H1 (cell line): ENCODE results near the gene C1orf146. TPM values are rescaled to one million over a fixed set of nuclear protein-coding genes. Genes with fewer than 3 reads are reported as not detected.

Experiments used
- CTCF ChIA-PET: fragments of 300-600 bp; sonication (Branson Sonifier 250); formaldehyde crosslinking; loops from one replicate; lab custom pipeline; 2021; ENCODE audit not compliant: partially characterized antibody; lab: Charles Lee
- POLR2A ChIA-PET: fragments of 300-600 bp; sonication (Branson Sonifier 250); formaldehyde crosslinking; loops from one replicate; lab custom pipeline; 2021; ENCODE audit warnings: inconsistent platforms; ENCODE audit not compliant: partially characterized antibody; lab: Charles Lee
- DNase-seq, 2 experiments: peaks; one replicate each; pipeline versions ENCODE4 v3.0.0 to v3.0.0-alpha.2; 2010 to 2022; ENCODE audit warnings: low spot score in 2 of 2, low read depth in 1 of 2, mixed read lengths in 1 of 2
- FAIRE-seq: peaks from 2 replicates; lab custom pipeline; 2011; peaks lifted over from hg19 to GRCh38; lab: Jason Lieb, UNC
- H2AFZ ChIP-seq: 2 replicates; pipeline ENCODE4 v1.8.1; 2012; ENCODE audit warnings: low read length, inconsistent platforms
- H2AK5ac ChIP-seq: 2 replicates; pipeline ENCODE4 v1.6.1; 2013; ENCODE audit warnings: low read depth, low read length
- H2BK120ac ChIP-seq: replicated peaks from 2 replicates; pipeline ENCODE3; 2013; ENCODE audit warnings: low read depth, low read length, inconsistent platforms
- H2BK12ac ChIP-seq: 2 replicates; pipeline ENCODE4 v1.6.1; 2013; ENCODE audit warnings: low read depth, low read length
- H2BK15ac ChIP-seq: 2 replicates; pipeline ENCODE4 v1.6.1; 2013; ENCODE audit warnings: low read length
- H2BK20ac ChIP-seq: 2 replicates; pipeline ENCODE4 v1.6.1; 2013; ENCODE audit warnings: low read length
- H2BK5ac ChIP-seq: 2 replicates; pipeline ENCODE4 v1.6.1; 2013; ENCODE audit warnings: low read depth, low read length
- H3K14ac ChIP-seq: 2 replicates; pipeline ENCODE4 v1.6.1; 2013; ENCODE audit warnings: inconsistent platforms; ENCODE audit not compliant: insufficient read length
- H3K18ac ChIP-seq: 2 replicates; pipeline ENCODE4 v1.6.1; 2013; ENCODE audit warnings: low read length; ENCODE audit errors: extremely low read depth
- H3K23ac ChIP-seq: 2 replicates; pipeline ENCODE4 v1.6.1; 2013; ENCODE audit warnings: inconsistent platforms; ENCODE audit not compliant: insufficient read length
- H3K23me2 ChIP-seq: 2 replicates; pipeline ENCODE4 v1.6.1; 2013; ENCODE audit warnings: low read depth, low read length
- H3K27ac ChIP-seq: 2 replicates; pipeline ENCODE4 v1.6.1; 2011; ENCODE audit warnings: low read depth, low read length, inconsistent platforms
- H3K27me3 ChIP-seq, 4 experiments: replicated peaks in 1 of 4; 1 replicate in 1 of 4; 2 replicates in 3 of 4; pipeline versions ENCODE4 v1.6.1 to v1.8.1; 2011 to 2013; ENCODE audit warnings: low read length in 3 of 4, mild to moderate bottlenecking in 3 of 4, inconsistent platforms in 2 of 4, mixed read lengths in 2 of 4, moderate library complexity in 1 of 4; ENCODE audit not compliant: control insufficient read depth in 3 of 4, insufficient read depth in 3 of 4; ENCODE audit errors: extremely low read depth in 1 of 4
- H3K36me3 ChIP-seq, 4 experiments: 2 replicates each; pipeline versions ENCODE4 v1.6.1 to v1.8.1; 2011 to 2013; ENCODE audit warnings: mild to moderate bottlenecking in 4 of 4, low read length in 3 of 4, moderate library complexity in 2 of 4, control low read depth in 1 of 4, inconsistent platforms in 1 of 4; ENCODE audit not compliant: insufficient read depth in 4 of 4, control insufficient read depth in 2 of 4
- H3K4ac ChIP-seq: replicated peaks from 2 replicates; pipeline ENCODE3; 2013; ENCODE audit warnings: low read length, low read depth, mixed read lengths, inconsistent platforms; ENCODE audit not compliant: insufficient read length
- H3K4me1 ChIP-seq, 4 experiments: replicated peaks in 1 of 4; 1 replicate in 1 of 4; 2 replicates in 3 of 4; pipeline versions ENCODE4 v1.6.1 to v1.8.1; 2011 to 2013; ENCODE audit warnings: low read length in 3 of 4, inconsistent platforms in 2 of 4, mixed read lengths in 1 of 4; ENCODE audit not compliant: insufficient read depth in 4 of 4, control insufficient read depth in 3 of 4
- H3K4me2 ChIP-seq, 2 experiments: 2 replicates each; pipeline versions ENCODE4 v1.6.1 to v1.8.1; 2011 to 2013; ENCODE audit warnings: low read depth in 2 of 2, low read length in 2 of 2, control low read depth in 1 of 2, inconsistent platforms in 1 of 2, mild to moderate bottlenecking in 1 of 2; ENCODE audit not compliant: insufficient read depth in 1 of 2
- H3K4me3 ChIP-seq, 4 experiments: fragments of 200-600, 300-600 bp in 1 of 4; sonication (generic), shearing (Covaris generic), sonication (Bioruptor Twin) in 1 of 4; 2 replicates each; pipeline versions ENCODE4 v1.5.1 to v1.8.1; 2011 to 2016; ENCODE audit warnings: low read length in 4 of 4, low read depth in 3 of 4, control low read depth in 2 of 4, inconsistent platforms in 2 of 4, mild to moderate bottlenecking in 2 of 4, mixed read lengths in 1 of 4, moderate library complexity in 1 of 4; ENCODE audit not compliant: insufficient read depth in 2 of 4; ENCODE audit errors: extremely low read depth in 1 of 4
- H3K56ac ChIP-seq: replicated peaks from 2 replicates; pipeline ENCODE3; 2013; ENCODE audit warnings: low read depth, mild to moderate bottlenecking, mixed read lengths, low read length, inconsistent platforms; ENCODE audit not compliant: insufficient read length
- H3K79me1 ChIP-seq: 2 replicates; pipeline ENCODE4 v1.6.1; 2013; ENCODE audit warnings: low read depth, low read length, control low read depth
- H3K79me2 ChIP-seq, 2 experiments: 2 replicates each; pipeline versions ENCODE4 v1.6.1 to v1.8.1; 2012 to 2013; ENCODE audit warnings: low read length in 2 of 2, mild to moderate bottlenecking in 2 of 2, inconsistent platforms in 1 of 2; ENCODE audit not compliant: insufficient read depth in 2 of 2, control insufficient read depth in 1 of 2
- H3K9ac ChIP-seq, 4 experiments: replicated peaks in 1 of 4; 1 replicate in 1 of 4; 2 replicates in 3 of 4; pipeline versions ENCODE4 v1.6.1 to v1.8.1; 2011 to 2013; ENCODE audit warnings: low read depth in 3 of 4, low read length in 3 of 4, control low read depth in 2 of 4, mild to moderate bottlenecking in 2 of 4, moderate library complexity in 2 of 4, inconsistent platforms in 1 of 4; ENCODE audit errors: extremely low read depth in 1 of 4
- H3K9me3 ChIP-seq, 2 experiments: 2 replicates each; pipeline versions ENCODE4 v1.6.1 to v1.8.1; 2012 to 2013; ENCODE audit warnings: mild to moderate bottlenecking in 2 of 2, moderate library complexity in 2 of 2, control low read depth in 1 of 2, inconsistent platforms in 1 of 2, low read depth in 1 of 2, low read length in 1 of 2, mixed read lengths in 1 of 2; ENCODE audit not compliant: insufficient read depth in 2 of 2
- H4K20me1 ChIP-seq, 2 experiments: replicated peaks in 1 of 2; 2 replicates each; pipeline versions ENCODE3 to v1.8.1; 2011 to 2013; ENCODE audit warnings: inconsistent platforms in 2 of 2, low read length in 2 of 2, mild to moderate bottlenecking in 1 of 2; ENCODE audit not compliant: insufficient read depth in 2 of 2, control insufficient read depth in 1 of 2
- H4K5ac ChIP-seq: 2 replicates; pipeline ENCODE4 v1.6.1; 2013; ENCODE audit warnings: low read length, low read depth, mixed read lengths, inconsistent platforms; ENCODE audit not compliant: insufficient read length
- H4K8ac ChIP-seq: 2 replicates; pipeline ENCODE4 v1.8.0; 2013; ENCODE audit warnings: mild to moderate bottlenecking, moderate library complexity, low read length, inconsistent platforms; ENCODE audit not compliant: insufficient read depth; ENCODE audit errors: extremely low read depth
- H4K91ac ChIP-seq: replicated peaks from 2 replicates; pipeline ENCODE3; 2013; ENCODE audit warnings: low read length, mixed read lengths, inconsistent platforms; ENCODE audit not compliant: insufficient read length
- BRCA1 ChIP-seq: IDR thresholded peaks from 2 replicates; pipeline ENCODE4 v1.6.1; 2012; ENCODE audit warnings: low read depth, low read length, improper control_type of control experiment
- CTBP2 ChIP-seq: IDR thresholded peaks from 2 replicates; pipeline ENCODE4 v1.7.0; 2011; ENCODE audit warnings: borderline replicate concordance, mild to moderate bottlenecking, moderate library complexity, mixed read lengths, low read length; ENCODE audit not compliant: insufficient read depth, insufficient read length
- JUND ChIP-seq: IDR thresholded peaks from 2 replicates; pipeline ENCODE4 v1.6.1; 2011; ENCODE audit warnings: mild to moderate bottlenecking, improper control_type of control experiment, low read length
- RAD21 ChIP-seq, 2 experiments: IDR thresholded peaks in 1 of 2; conservative IDR thresholded peaks in 1 of 2; 2 replicates each; pipeline ENCODE4 v1.6.1; 2011; ENCODE audit warnings: low read depth in 2 of 2, low read length in 2 of 2, improper control_type of control experiment in 1 of 2, inconsistent platforms in 1 of 2, mild to moderate bottlenecking in 1 of 2, moderate library complexity in 1 of 2
- SP1 ChIP-seq: IDR thresholded peaks from 2 replicates; pipeline ENCODE4 v1.6.1; 2011; ENCODE audit warnings: low read depth, low read length
- TAF7 ChIP-seq: optimal IDR thresholded peaks from 2 replicates; pipeline ENCODE3; 2011; ENCODE audit warnings: low read depth, mild to moderate bottlenecking, inconsistent platforms, low read length, moderate library complexity, borderline replicate concordance
- ZNF274 ChIP-seq: IDR thresholded peaks from 2 replicates; pipeline ENCODE4 v1.7.0; 2012; ENCODE audit warnings: low read length, borderline replicate concordance; ENCODE audit errors: extremely low read depth
- WGBS, 2 experiments: shearing (Covaris generic) in 1 of 2; methylation state at CpG; one replicate each; pipeline versions ENCODE4 v1.1.6 to v1.1.7; 2013 to 2015; ENCODE audit warnings: low lambda C conversion rate in 2 of 2, mixed read lengths in 2 of 2, inconsistent platforms in 1 of 2, low coverage in 1 of 2, missing lambda C conversion rate in 1 of 2; ENCODE audit not compliant: insufficient replicate concordance in 2 of 2, insufficient coverage in 1 of 2, insufficient read length in 1 of 2; ENCODE audit errors: extremely low coverage in 1 of 2, missing lambda C conversion rate in 1 of 2; 5-methylcytosine and 5-hydroxymethylcytosine counted together
- polyA plus RNA-seq, 7 experiments: library from polyadenylated mRNA; depleted of rRNA in 3 of 7; stranded (reverse) in 5 of 7; unstranded in 2 of 7; fragments of >200 nt in 5 of 7; fragments of 200-250 nt in 2 of 7; gene quantifications; 1 replicate in 5 of 7; 2 replicates in 1 of 7; 4 replicates in 1 of 7; pipeline versions ENCODE4 v1.2.1 to v1.2.3, GENCODE V29; 2011 to 2013; ENCODE audit warnings: missing spikeins in 2 of 7, mixed read lengths in 2 of 7
- total RNA-seq: library from RNA; stranded (reverse); fragmentation: NEBNext Ultra II Directional; extraction: Animal tissue kit (Norgen Biotek cat#: 25700); gene quantifications from 2 replicates; pipeline ENCODE4 v1.2.1, GENCODE V29; 2021
- TF ChIP-seq, protein P1 (sequence below): IDR thresholded peaks from 2 replicates; pipeline ENCODE4 v1.6.1; 2012; ENCODE audit warnings: inconsistent platforms

Gene C1orf146
- total and polyA plus RNA-seq, 2 of the 8 experiments (the other 6 are each of a cell fraction or from before 2014, with no cell fraction given) = not detected

DNA sequence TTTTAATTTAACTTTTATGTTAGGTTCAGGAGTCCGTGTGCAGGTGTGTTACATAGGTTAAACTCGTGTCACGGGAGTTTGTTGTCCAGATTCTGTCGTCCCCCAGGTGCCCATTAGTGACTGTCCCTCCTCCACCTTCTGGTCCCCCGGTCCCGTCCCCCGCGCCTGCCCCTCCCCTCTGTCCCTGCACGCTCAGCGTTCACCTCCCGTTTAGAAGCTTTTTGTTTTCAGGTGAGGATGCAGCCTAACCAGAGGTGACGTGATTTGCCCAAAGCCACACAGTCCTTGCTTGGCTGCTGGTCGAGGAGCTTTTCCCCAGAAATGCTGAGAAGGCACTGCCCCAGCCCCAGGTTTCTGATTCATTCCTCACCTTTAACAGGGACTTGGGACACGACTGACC lies 844 bp downstream of the C1orf146 start:
- H4K91ac ChIP-seq = no peak overlapping the region
- no peaks in the 10 kb centered on the region for H3K9me3 ChIP-seq
- no peaks in the 10 kb centered on the region for H3K36me3 ChIP-seq
- no peaks in the 10 kb centered on the region for H3K79me2 ChIP-seq
- no peaks in the 10 kb centered on the region for H3K4me1 ChIP-seq
- no peaks in the 10 kb centered on the region for H4K20me1 ChIP-seq
- H2AK5ac ChIP-seq = no peak overlapping the region
- 0 out of 2 replicates have a peak overlapping the region, but pooled peaks have one; percentile 11 for H2AFZ ChIP-seq
- H3K56ac ChIP-seq = no peak overlapping the region
- H3K9ac ChIP-seq = no peak overlapping the region
- no peak overlapping the region for H3K14ac ChIP-seq
- no peak for DNase-seq
- CTCF ChIA-PET = interaction anchor here (1.6 kb wide), 1 partner anchor 72 kb away, joined by 3 read pairs; no protein-coding TSS in a partner anchor
- H4K5ac ChIP-seq = no peak overlapping the region
- no peak for FAIRE-seq
- H3K79me1 ChIP-seq = no peaks in the 10 kb centered on the region
- no peak overlapping the region for H3K23ac ChIP-seq
- no peaks in the 10 kb centered on the region for H3K27me3 ChIP-seq
- no peak overlapping the region for H2BK15ac ChIP-seq
- H3K4me2 ChIP-seq = no peak overlapping the region
- no peaks in the 10 kb centered on the region; the same call in 1 of the 2 replicates for H3K23me2 ChIP-seq
- H2BK120ac ChIP-seq = no peak overlapping the region
- no peak overlapping the region for H2BK20ac ChIP-seq
- no peak overlapping the region for H3K18ac ChIP-seq
- H3K27ac ChIP-seq = no peak overlapping the region
- POLR2A ChIA-PET = interaction anchor here (1.0 to 1.1 kb wide), 2 partner anchors 24 to 138 kb away, joined by 3 read pairs; partner anchors contain the start of gene BTBD8
- no peak overlapping the region for H2BK12ac ChIP-seq
- WGBS, 2 experiments = 86% methylated on average over 10 of the region's 14 CpGs; no CpG with 5 or more reads in 1 of the 2 experiments
- H3K4ac ChIP-seq = no peak overlapping the region
- no peak overlapping the region for H3K4me3 ChIP-seq
- H2BK5ac ChIP-seq = no peak overlapping the region
- H4K8ac ChIP-seq = no peak overlapping the region
- TF ChIP-seq BRCA1 (no peak), RAD21 (IDR thresholded peaks at IDR 0.05 in 1 of 2, conservative IDR thresholded peaks at IDR 0.05 in 1 of 2; ENCODE audit: low read depth in 2 of 2, low read length in 2 of 2) (no peak), TAF7 (no peak), ZNF274 (no peak), CTBP2 (no peak), SP1 (no peak), JUND (no peak)
- TF ChIP-seq, protein P1, sequence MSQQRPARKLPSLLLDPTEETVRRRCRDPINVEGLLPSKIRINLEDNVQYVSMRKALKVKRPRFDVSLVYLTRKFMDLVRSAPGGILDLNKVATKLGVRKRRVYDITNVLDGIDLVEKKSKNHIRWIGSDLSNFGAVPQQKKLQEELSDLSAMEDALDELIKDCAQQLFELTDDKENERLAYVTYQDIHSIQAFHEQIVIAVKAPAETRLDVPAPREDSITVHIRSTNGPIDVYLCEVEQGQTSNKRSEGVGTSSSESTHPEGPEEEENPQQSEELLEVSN = no peak
